Hepatocyte (in vitro differentiated cells): ENCODE data around the gene NRF1. TPM values are rescaled to one million over a fixed set of nuclear protein-coding genes. Genes with fewer than 3 reads are reported as not detected.

Experiments used
- DNase-seq: peaks from one replicate; pipeline ENCODE4 v3.0.0-alpha.2; 2016; ENCODE audit warnings: low spot score
- H2AFZ ChIP-seq: fragments of 200-600 bp; sonication (generic); 2 replicates; pipeline ENCODE4 v1.6.0; 2016; ENCODE audit warnings: antibody characterized with exemption, mild to moderate bottlenecking
- H3K27ac ChIP-seq: fragments of 200-600 bp; sonication (generic); 2 replicates; pipeline ENCODE4 v1.5.1; 2016; ENCODE audit warnings: mild to moderate bottlenecking
- H3K27me3 ChIP-seq: fragments of 200-600 bp; sonication (generic); 2 replicates; pipeline ENCODE4 v1.6.1; 2016
- H3K36me3 ChIP-seq: fragments of 200-600 bp; sonication (generic); replicated peaks from 2 replicates; pipeline ENCODE4 v1.5.1; 2016; ENCODE audit warnings: low read depth; ENCODE audit not compliant: insufficient read depth
- H3K4me1 ChIP-seq: fragments of 200-600 bp; sonication (generic); 2 replicates; pipeline ENCODE4 v1.5.1; 2016; ENCODE audit warnings: mild to moderate bottlenecking, moderate library complexity; ENCODE audit not compliant: insufficient read depth
- H3K4me2 ChIP-seq: fragments of 200-600 bp; sonication (generic); 2 replicates; pipeline ENCODE4 v1.6.0; 2016
- H3K4me3 ChIP-seq: fragments of 200-600 bp; sonication (generic); 2 replicates; pipeline ENCODE4 v1.5.1; 2016; ENCODE audit warnings: mild to moderate bottlenecking
- H3K79me2 ChIP-seq: fragments of 200-600 bp; sonication (generic); 2 replicates; pipeline ENCODE4 v1.6.0; 2017; ENCODE audit warnings: mild to moderate bottlenecking
- H3K9me2 ChIP-seq: fragments of 200-600 bp; sonication (generic); replicated peaks from 2 replicates; pipeline ENCODE4 v1.6.0; 2017; ENCODE audit warnings: mild to moderate bottlenecking; ENCODE audit not compliant: insufficient read depth
- H3K9me3 ChIP-seq: fragments of 200-600 bp; sonication (generic); 2 replicates; pipeline ENCODE4 v1.5.1; 2016; ENCODE audit warnings: low read depth, mild to moderate bottlenecking
- H4K20me1 ChIP-seq: fragments of 200-600 bp; sonication (generic); 2 replicates; pipeline ENCODE4 v1.6.0; 2016; ENCODE audit warnings: mild to moderate bottlenecking; ENCODE audit not compliant: insufficient read depth, poor library complexity, severe bottlenecking
- CTCF ChIP-seq: fragments of 200-600 bp; sonication (generic); IDR thresholded peaks from 2 replicates; pipeline ENCODE4 v1.5.1; 2016; ENCODE audit warnings: antibody characterized with exemption, mild to moderate bottlenecking; ENCODE audit not compliant: poor library complexity
- EZH2 ChIP-seq: fragments of 200-600 bp; sonication (generic); IDR thresholded peaks from 2 replicates; pipeline ENCODE4 v1.6.1; 2016; ENCODE audit warnings: antibody characterized with exemption, mild to moderate bottlenecking, borderline replicate concordance
- EZH2phosphoT487 ChIP-seq: fragments of 200-600 bp; sonication (generic); IDR thresholded peaks from one replicate; pipeline ENCODE4 v1.6.1; 2018; ENCODE audit warnings: antibody characterized with exemption, mild to moderate bottlenecking, low read depth, moderate library complexity; ENCODE audit not compliant: unreplicated experiment, severe bottlenecking
- WGBS: methylation state at CpG from one replicate; pipeline ENCODE4 v1.1.6; 2016; ENCODE audit warnings: low lambda C conversion rate; ENCODE audit errors: missing lambda C conversion rate; 5-methylcytosine and 5-hydroxymethylcytosine counted together
- polyA plus RNA-seq: library from polyadenylated mRNA; unstranded; fragments of >200 nt; fragmentation: Nextera tagmentation; extraction: Ambion mirVana; gene quantifications from 2 replicates; pipeline ENCODE4 v1.2.1, GENCODE V29; 2016
- total RNA-seq: library from RNA; depleted of rRNA; stranded (reverse); fragments of >200 nt; gene quantifications from 2 replicates; pipeline ENCODE4 v1.2.3, GENCODE V29; 2014

Gene NRF1
- total and polyA plus RNA-seq, 2 experiments from 2014 or later = 11.2 to 12.0 TPM

DNA sequence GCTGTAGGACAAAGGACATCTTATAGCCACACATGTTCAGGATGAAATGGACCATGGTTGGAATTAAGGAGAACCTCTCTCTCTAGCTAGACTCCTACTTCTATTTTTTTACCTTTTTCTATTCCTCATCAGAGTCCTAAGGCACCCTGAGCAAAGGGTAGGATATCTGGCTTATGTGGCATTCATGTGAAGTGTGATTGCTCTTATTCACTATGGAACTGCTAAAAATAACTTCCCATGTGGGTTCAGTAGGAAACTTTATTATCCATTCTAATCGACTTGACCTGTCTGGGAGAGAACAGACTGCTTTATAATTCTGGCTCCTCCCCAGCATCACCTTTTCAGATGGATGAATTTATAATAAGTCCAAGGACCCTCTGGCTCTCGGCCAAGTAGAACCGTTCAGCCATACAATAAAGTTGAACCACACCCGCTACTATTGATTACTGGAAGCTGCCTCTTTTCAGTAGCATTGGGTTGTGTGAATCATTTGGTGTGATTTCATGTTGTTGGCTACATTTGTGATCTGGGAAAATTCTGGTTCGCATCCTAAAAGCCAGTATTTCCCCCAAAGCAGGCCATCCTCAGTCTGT lies 117.5 kb downstream of the NRF1 start:
- Histone ChIP-seq H3K27me3 (no peaks in the 10 kb centered on the region), H3K4me2 (no peak overlapping the region), H3K9me3 (no peaks in the 10 kb centered on the region), H2AFZ (no peak overlapping the region), H3K9me2 (no peaks in the 10 kb centered on the region), H3K27ac (no peak overlapping the region), H3K79me2 (no peaks in the 10 kb centered on the region), H3K4me3 (no peak overlapping the region), H3K36me3 (no peaks in the 10 kb centered on the region), H4K20me1 (no peaks in the 10 kb centered on the region), H3K4me1 (no peaks in the 10 kb centered on the region)
- 92% methylated on average over 5 of the region's 5 CpGs for WGBS
- TF ChIP-seq EZH2 (no peak), EZH2phosphoT487 (no peak), CTCF (no peak)
- no peak for DNase-seq

- H3K9me3 ChIP-seq = no peaks in the 10 kb centered on the region
- H3K27me3 ChIP-seq = no peaks in the 10 kb centered on the region
- 84% methylated on average over 2 of the region's 2 CpGs for WGBS
- no peak overlapping the region for H3K4me3 ChIP-seq
- H3K36me3 ChIP-seq = no peaks in the 10 kb centered on the region
- TF ChIP-seq CTCF = no peak
- TF ChIP-seq EZH2phosphoT487 = no peak
- no peak overlapping the region for H3K27ac ChIP-seq
- no peaks in the 10 kb centered on the region for H3K4me1 ChIP-seq
- H3K9me2 ChIP-seq = no peaks in the 10 kb centered on the region
- H3K4me2 ChIP-seq = no peak overlapping the region
- no peaks in the 10 kb centered on the region for H3K79me2 ChIP-seq
- no peak overlapping the region for H2AFZ ChIP-seq
- DNase-seq = no peak
- H4K20me1 ChIP-seq = no peaks in the 10 kb centered on the region
Measured at GRCh38 chr7:129729511-129729910, 118.0 kb downstream of the NRF1 start.

GRCh38 chr7:129730159-129730558 lies 118.6 kb downstream of the NRF1 start:
- Histone ChIP-seq H3K9me2 (no peaks in the 10 kb centered on the region), H2AFZ (no peak overlapping the region), H3K27me3 (no peaks in the 10 kb centered on the region), H3K4me3 (no peak overlapping the region), H3K4me1 (no peaks in the 10 kb centered on the region), H4K20me1 (no peaks in the 10 kb centered on the region), H3K36me3 (no peaks in the 10 kb centered on the region), H3K9me3 (no peaks in the 10 kb centered on the region), H3K27ac (no peak overlapping the region), H3K79me2 (no peaks in the 10 kb centered on the region), H3K4me2 (no peak overlapping the region)
- TF ChIP-seq CTCF (no peak), EZH2phosphoT487 (no peak), EZH2 (no peak)
- no peak for DNase-seq
- WGBS = 100% methylated on average over 3 of the region's 3 CpGs

- Histone ChIP-seq H2AFZ (no peak overlapping the region), H3K4me3 (no peak overlapping the region), H3K9me3 (no peaks in the 10 kb centered on the region), H3K27me3 (no peaks in the 10 kb centered on the region), H3K9me2 (no peaks in the 10 kb centered on the region), H3K4me2 (no peak overlapping the region), H3K79me2 (no peaks in the 10 kb centered on the region), H3K36me3 (no peaks in the 10 kb centered on the region), H3K4me1 (no peaks in the 10 kb centered on the region), H3K27ac (no peak overlapping the region), H4K20me1 (no peaks in the 10 kb centered on the region)
- WGBS = 79% methylated on average over 5 of the region's 5 CpGs
- TF ChIP-seq CTCF (no peak), EZH2phosphoT487 (no peak), EZH2 (no peak)
- DNase-seq = no peak
Measured at GRCh38 chr7:129734400-129734799, 122.9 kb downstream of the NRF1 start.
